Naive thymus-derived CD4-positive, alpha-beta T cell (primary cell): ENCODE measurements around the gene TRMT6. TPM values are rescaled to one million over a fixed set of nuclear protein-coding genes. Genes with fewer than 3 reads are reported as not detected.

Experiments
- ATAC-seq: fragments of 150-1000 bp; cut with Tn5 transposase; 2 replicates; pipeline ENCODE4 v1.10.0; 2021; ENCODE audit warnings: mild to moderate bottlenecking, moderate library complexity
- CTCF ChIA-PET: fragments of 350-600 bp; sonication (Branson Sonifier 250); formaldehyde crosslinking; loops from one replicate; lab custom pipeline; 2021; ENCODE audit warnings: antibody characterized with exemption; lab: Charles Lee
- POLR2A ChIA-PET: fragments of 350-600 bp; sonication (Branson Sonifier 250); formaldehyde crosslinking; loops from one replicate; lab custom pipeline; 2021; ENCODE audit warnings: antibody characterized with exemption, inconsistent platforms; lab: Charles Lee
- DNase-seq, 9 donors: peaks; one replicate each; pipeline versions ENCODE4 v3.0.0 to v3.0.0-alpha.2; 2020 to 2022; ENCODE audit warnings: mixed read lengths in 1 of 9
- H3K27ac ChIP-seq: one replicate; pipeline ENCODE4 v1.7.0; 2013; ENCODE audit warnings: mild to moderate bottlenecking, low read depth, low read length, moderate library complexity
- H3K27me3 ChIP-seq, 2 donors: one replicate each; pipeline ENCODE4 v1.7.0; 2013; ENCODE audit warnings: low read length in 2 of 2, mild to moderate bottlenecking in 2 of 2, moderate library complexity in 2 of 2; ENCODE audit not compliant: control insufficient read depth in 2 of 2, insufficient read depth in 2 of 2
- H3K36me3 ChIP-seq, 3 experiments: 1 replicate in 2 of 3; 2 replicates in 1 of 3; pipeline ENCODE4 v1.7.0; 2013; ENCODE audit warnings: low read length in 3 of 3, mild to moderate bottlenecking in 3 of 3, moderate library complexity in 1 of 3; ENCODE audit not compliant: insufficient read depth in 3 of 3, control insufficient read depth in 2 of 3
- H3K4me1 ChIP-seq, 2 donors: one replicate each; pipeline ENCODE4 v1.7.0; 2013; ENCODE audit warnings: low read length in 2 of 2, mild to moderate bottlenecking in 2 of 2, moderate library complexity in 1 of 2; ENCODE audit not compliant: control insufficient read depth in 2 of 2, insufficient read depth in 2 of 2
- H3K4me3 ChIP-seq: 2 replicates; pipeline ENCODE4 v1.7.0; 2013; ENCODE audit warnings: mild to moderate bottlenecking, low read length
- H3K9me3 ChIP-seq, 3 experiments: 1 replicate in 2 of 3; 2 replicates in 1 of 3; pipeline ENCODE4 v1.7.0; 2013; ENCODE audit warnings: low read length in 3 of 3; ENCODE audit not compliant: control insufficient read depth in 2 of 3
- H3K27ac Mint-ChIP-seq, 9 donors: one replicate each; pipeline ENCODE4 v1.8.0; 2020 to 2022; ENCODE audit warnings: mixed read lengths in 9 of 9, mild to moderate bottlenecking in 8 of 9, moderate library complexity in 5 of 9, inconsistent platforms in 2 of 9
- H3K27me3 Mint-ChIP-seq, 5 donors: one replicate each; pipeline ENCODE4 v1.8.0; 2021 to 2022; ENCODE audit warnings: mixed read lengths in 5 of 5, mild to moderate bottlenecking in 1 of 5
- H3K36me3 Mint-ChIP-seq, 5 donors: one replicate each; pipeline ENCODE4 v1.8.0; 2020 to 2022; ENCODE audit warnings: mixed read lengths in 5 of 5, mild to moderate bottlenecking in 3 of 5, inconsistent platforms in 1 of 5
- H3K4me1 Mint-ChIP-seq, 7 donors: one replicate each; pipeline ENCODE4 v1.8.0; 2020 to 2022; ENCODE audit warnings: mixed read lengths in 7 of 7, mild to moderate bottlenecking in 3 of 7, inconsistent platforms in 1 of 7
- H3K4me3 Mint-ChIP-seq, 10 donors: one replicate each; pipeline ENCODE4 v1.8.0; 2020 to 2022; ENCODE audit warnings: mild to moderate bottlenecking in 10 of 10, mixed read lengths in 10 of 10, moderate library complexity in 6 of 10, inconsistent platforms in 2 of 10
- H3K9me3 Mint-ChIP-seq, 11 donors: one replicate each; pipeline ENCODE4 v1.8.0; 2020 to 2022; ENCODE audit warnings: mixed read lengths in 11 of 11, mild to moderate bottlenecking in 4 of 11, inconsistent platforms in 1 of 11, moderate library complexity in 1 of 11
- intact Hi-C, 2 donors: fragments of 100-400 bp; cut with micrococcal nuclease; formaldehyde crosslinking; loops; one replicate each; pipeline ENCODE4 v1.15.1; 2023
- polyA plus RNA-seq, 2 donors: library from polyadenylated mRNA; unstranded; fragments of 300-500 nt; fragmentation: Illumina TruSeq; gene quantifications; one replicate each; pipeline ENCODE4 v1.2.3, GENCODE V29; 2021
- total RNA-seq, 6 experiments: library from RNA in 5 of 6; stranded (reverse) in 5 of 6; gene quantifications; 1 replicate in 5 of 6; 2 replicates in 1 of 6; pipeline ENCODE4 v1.2.3 and lab custom pipeline; 2021 to 2026

The TRMT6 gene
- total and polyA plus RNA-seq, 7 experiments from 2014 or later = 11.4 to 18.5 (median 17.3) TPM

GRCh38 chr20:5969348-5969935 lies 19.1 kb upstream of the TRMT6 start:
- H3K27ac ChIP-seq = no peak overlapping the region
- Mint-ChIP-seq H3K27ac (no peak overlapping the region), H3K9me3 (no peaks in the 10 kb centered on the region), H3K4me1 (no peaks in the 10 kb centered on the region), H3K27me3 (no peaks in the 10 kb centered on the region), H3K4me3 (no peak overlapping the region), H3K36me3 (peaks cover 0 to 34% (median 25%) of the 10 kb centered on the region in 5 donors)
- no peak for DNase-seq
- H3K4me1 ChIP-seq = no peaks in the 10 kb centered on the region
- H3K36me3 ChIP-seq = peaks cover 0 to 9% (median 0%) of the 10 kb centered on the region in 3 experiments
- no peaks in the 10 kb centered on the region for H3K27me3 ChIP-seq
- no peak for ATAC-seq
- no peak overlapping the region for H3K4me3 ChIP-seq
- POLR2A ChIA-PET = interaction anchor here (0.6 kb wide), 1 partner anchor 20 kb away, joined by 3 read pairs; no protein-coding TSS in a partner anchor
- no peaks in the 10 kb centered on the region for H3K9me3 ChIP-seq
- intact Hi-C loops = no loop called here
- CTCF ChIA-PET = no interaction called here

GRCh38 chr20:5968462-5968861 lies 18.1 kb upstream of the TRMT6 start:
- H3K9me3 Mint-ChIP-seq = no peaks in the 10 kb centered on the region
- ATAC-seq = no peak
- Histone ChIP-seq H3K4me1 (no peaks in the 10 kb centered on the region), H3K4me3 (no peak overlapping the region), H3K27ac (no peak overlapping the region), H3K9me3 (no peaks in the 10 kb centered on the region), H3K36me3 (peaks cover 0 to 10% (median 3%) of the 10 kb centered on the region in 3 experiments), H3K27me3 (no peaks in the 10 kb centered on the region)
- no peak overlapping the region for H3K27ac Mint-ChIP-seq
- H3K4me1 Mint-ChIP-seq = no peaks in the 10 kb centered on the region
- H3K27me3 Mint-ChIP-seq = no peaks in the 10 kb centered on the region
- H3K36me3 Mint-ChIP-seq = peaks cover 0 to 36% (median 25%) of the 10 kb centered on the region in 5 donors
- no peak for DNase-seq
- CTCF ChIA-PET = no interaction called here
- POLR2A ChIA-PET = no interaction called here
- intact Hi-C loops = no loop called here
- no peak overlapping the region for H3K4me3 Mint-ChIP-seq

GRCh38 chr20:5967469-5967868 lies 17.1 kb upstream of the TRMT6 start:
- intact Hi-C loops = no loop called here
- Mint-ChIP-seq H3K27ac (no peak overlapping the region), H3K27me3 (no peaks in the 10 kb centered on the region), H3K36me3 (peaks cover 0 to 41% (median 31%) of the 10 kb centered on the region in 5 donors), H3K4me3 (no peak overlapping the region), H3K4me1 (peaks cover 0 to 3% (median 0%) of the 10 kb centered on the region in 7 donors), H3K9me3 (no peaks in the 10 kb centered on the region)
- no peaks in the 10 kb centered on the region for H3K4me1 ChIP-seq
- ATAC-seq = no peak
- H3K27me3 ChIP-seq = no peaks in the 10 kb centered on the region
- H3K9me3 ChIP-seq = no peaks in the 10 kb centered on the region
- no peak overlapping the region for H3K4me3 ChIP-seq
- peaks cover 0 to 10% (median 3%) of the 10 kb centered on the region in 3 experiments for H3K36me3 ChIP-seq
- ChIA-PET CTCF (no interaction called here), POLR2A (no interaction called here)
- no peak overlapping the region for H3K27ac ChIP-seq
- DNase-seq = no peak

DNA sequence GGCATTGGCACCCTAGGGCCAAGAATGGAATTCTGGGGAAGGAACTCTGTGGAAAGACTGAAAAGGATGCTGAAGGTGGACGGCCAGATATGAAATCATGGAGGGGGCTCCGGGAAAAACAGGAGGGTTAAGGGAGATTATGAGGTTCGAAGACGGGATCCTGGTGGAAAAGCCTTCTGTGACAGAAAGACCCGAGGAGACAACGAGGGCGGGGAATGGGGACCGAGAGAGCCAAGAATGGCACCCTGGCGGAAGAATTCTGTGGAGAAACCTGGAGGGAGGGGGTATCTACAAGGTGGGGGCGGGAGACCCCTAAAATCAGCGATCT lies 426 bp downstream of the TRMT6 start:
- intact Hi-C loops = loop anchor here (1.0 to 10.0 kb wide), 8 partner anchors 114 to 823 kb away; partner anchors contain the start of genes CDS2 (in 2 of the 2) and SHLD1 (in 2 of the 2)
- peak in 1 of 9 donors; percentile 2 for DNase-seq
- peaks cover 5 to 34% (median 12%) of the 10 kb centered on the region in 3 experiments for H3K36me3 ChIP-seq
- peaks cover 13 to 17% of the 10 kb centered on the region in 2 donors for H3K4me1 ChIP-seq
- Mint-ChIP-seq H3K27ac (peak overlapping the region; percentile 91 to 100 (median 97)), H3K27me3 (peaks cover 0 to 4% (median 0%) of the 10 kb centered on the region in 5 donors), H3K36me3 (peaks cover 3 to 34% (median 8%) of the 10 kb centered on the region in 5 donors), H3K4me1 (peaks cover 12 to 66% (median 47%) of the 10 kb centered on the region in 7 donors), H3K4me3 (peak overlapping the region; percentile 91 to 99 (median 96)), H3K9me3 (peaks cover 0 to 5% (median 0%) of the 10 kb centered on the region in 11 donors)
- CTCF ChIA-PET = no interaction called here
- peak overlapping the region; percentile 89 for H3K4me3 ChIP-seq
- POLR2A ChIA-PET = no interaction called here
- peak overlapping the region; percentile 82 for H3K27ac ChIP-seq
- no peaks in the 10 kb centered on the region for H3K9me3 ChIP-seq
- no peak for ATAC-seq
- H3K27me3 ChIP-seq = no peaks in the 10 kb centered on the region

DNA sequence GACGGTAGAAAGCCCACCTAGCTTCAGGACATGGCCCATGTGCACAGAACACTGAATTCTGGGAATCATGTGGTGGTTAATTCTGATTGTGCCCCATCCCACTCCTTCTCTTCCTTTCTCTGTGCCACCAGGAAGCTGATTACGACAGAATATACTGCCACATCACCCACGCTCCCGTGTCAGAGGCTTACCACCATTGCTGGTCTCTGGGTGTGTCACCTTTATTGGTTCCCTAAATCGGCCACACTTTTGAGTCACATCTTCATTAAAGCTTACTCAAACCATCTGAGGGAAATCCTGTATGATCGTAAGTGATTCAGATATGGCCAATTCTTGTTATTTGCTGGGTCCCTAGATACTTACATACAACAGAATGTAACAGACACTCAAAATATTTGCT lies 3.1 kb downstream of the TRMT6 start:
- no peak overlapping the region for H3K4me3 ChIP-seq
- H3K27me3 ChIP-seq = no peaks in the 10 kb centered on the region
- ATAC-seq (peak; percentile 48), DNase-seq (peak in 1 of 9 donors; percentile 37)
- H3K27me3 Mint-ChIP-seq = peaks cover 0 to 4% (median 0%) of the 10 kb centered on the region in 5 donors
- peak overlapping the region in 1 of 10 donors; percentile 8 for H3K4me3 Mint-ChIP-seq
- ChIA-PET POLR2A (interaction anchor here (0.6 kb wide), 1 partner anchor 1232 kb away, joined by 3 read pairs; no protein-coding TSS in a partner anchor), CTCF (interaction anchor here (0.6 to 1.4 kb wide), 2 partner anchors 417 to 1214 kb away, joined by 3 read pairs; no protein-coding TSS in a partner anchor)
- intact Hi-C loops = no loop called here
- H3K4me1 Mint-ChIP-seq = peaks cover 12 to 56% (median 45%) of the 10 kb centered on the region in 7 donors
- peaks cover 3 to 39% (median 14%) of the 10 kb centered on the region in 5 donors for H3K36me3 Mint-ChIP-seq
- H3K36me3 ChIP-seq = peaks cover 12 to 45% (median 21%) of the 10 kb centered on the region in 3 experiments
- peaks cover 0 to 5% (median 0%) of the 10 kb centered on the region in 11 donors for H3K9me3 Mint-ChIP-seq
- H3K27ac Mint-ChIP-seq = peak overlapping the region in 2 of 9 donors; percentile 3 to 49
- peaks cover 13 to 17% of the 10 kb centered on the region in 2 donors for H3K4me1 ChIP-seq
- H3K9me3 ChIP-seq = no peaks in the 10 kb centered on the region
- no peak overlapping the region for H3K27ac ChIP-seq

DNA sequence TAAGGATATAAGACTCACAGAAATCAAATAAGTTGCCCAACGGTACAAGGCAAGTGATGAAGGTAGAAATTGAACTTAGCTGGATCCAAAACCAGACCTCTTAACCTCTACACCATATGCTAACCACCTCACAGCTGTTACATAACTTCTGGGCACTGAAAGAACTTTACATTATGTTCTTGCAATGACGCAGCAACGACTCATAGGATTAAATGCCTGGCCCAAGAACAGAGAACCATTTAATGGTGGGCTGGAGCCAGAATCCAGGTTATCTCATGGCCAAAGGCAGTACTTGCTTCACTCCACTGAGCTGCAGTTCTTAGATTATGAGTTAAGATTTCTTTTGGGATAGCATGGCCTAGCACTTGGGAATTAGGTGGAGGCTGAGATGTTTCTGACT lies 4.4 kb downstream of the TRMT6 start:
- Mint-ChIP-seq H3K9me3 (peaks cover 0 to 5% (median 0%) of the 10 kb centered on the region in 11 donors), H3K27ac (no peak overlapping the region), H3K4me1 (peaks cover 12 to 44% (median 34%) of the 10 kb centered on the region in 7 donors), H3K36me3 (peaks cover 3 to 49% (median 17%) of the 10 kb centered on the region in 5 donors), H3K27me3 (peaks cover 0 to 4% (median 0%) of the 10 kb centered on the region in 5 donors), H3K4me3 (no peak overlapping the region)
- Histone ChIP-seq H3K4me3 (no peak overlapping the region), H3K9me3 (no peaks in the 10 kb centered on the region), H3K27me3 (no peaks in the 10 kb centered on the region), H3K27ac (no peak overlapping the region), H3K36me3 (peaks cover 12 to 58% (median 33%) of the 10 kb centered on the region in 3 experiments), H3K4me1 (peaks cover 6 to 10% of the 10 kb centered on the region in 2 donors)
- intact Hi-C loops = no loop called here
- ATAC-seq (no peak), DNase-seq (no peak)
- POLR2A ChIA-PET = no interaction called here
- CTCF ChIA-PET = no interaction called here
